H1 (cell line): ENCODE data around the gene PARD3. TPM values are rescaled to one million over a fixed set of nuclear protein-coding genes. Genes with fewer than 3 reads are reported as not detected.

Source experiments
- CTCF ChIA-PET: fragments of 300-600 bp; sonication (Branson Sonifier 250); formaldehyde crosslinking; loops from one replicate; lab custom pipeline; 2021; ENCODE audit not compliant: partially characterized antibody; lab: Charles Lee
- POLR2A ChIA-PET: fragments of 300-600 bp; sonication (Branson Sonifier 250); formaldehyde crosslinking; loops from one replicate; lab custom pipeline; 2021; ENCODE audit warnings: inconsistent platforms; ENCODE audit not compliant: partially characterized antibody; lab: Charles Lee
- DNase-seq, 2 experiments: peaks; one replicate each; pipeline versions ENCODE4 v3.0.0 to v3.0.0-alpha.2; 2010 to 2022; ENCODE audit warnings: low spot score in 2 of 2, low read depth in 1 of 2, mixed read lengths in 1 of 2
- FAIRE-seq: peaks from 2 replicates; lab custom pipeline; 2011; peaks lifted over from hg19 to GRCh38; lab: Jason Lieb, UNC
- H2AFZ ChIP-seq: 2 replicates; pipeline ENCODE4 v1.8.1; 2012; ENCODE audit warnings: low read length, inconsistent platforms
- H2AK5ac ChIP-seq: 2 replicates; pipeline ENCODE4 v1.6.1; 2013; ENCODE audit warnings: low read depth, low read length
- H2BK120ac ChIP-seq: replicated peaks from 2 replicates; pipeline ENCODE3; 2013; ENCODE audit warnings: low read depth, low read length, inconsistent platforms
- H2BK12ac ChIP-seq: 2 replicates; pipeline ENCODE4 v1.6.1; 2013; ENCODE audit warnings: low read depth, low read length
- H2BK15ac ChIP-seq: 2 replicates; pipeline ENCODE4 v1.6.1; 2013; ENCODE audit warnings: low read length
- H2BK20ac ChIP-seq: 2 replicates; pipeline ENCODE4 v1.6.1; 2013; ENCODE audit warnings: low read length
- H2BK5ac ChIP-seq: 2 replicates; pipeline ENCODE4 v1.6.1; 2013; ENCODE audit warnings: low read depth, low read length
- H3K14ac ChIP-seq: 2 replicates; pipeline ENCODE4 v1.6.1; 2013; ENCODE audit warnings: inconsistent platforms; ENCODE audit not compliant: insufficient read length
- H3K18ac ChIP-seq: 2 replicates; pipeline ENCODE4 v1.6.1; 2013; ENCODE audit warnings: low read length; ENCODE audit errors: extremely low read depth
- H3K23ac ChIP-seq: 2 replicates; pipeline ENCODE4 v1.6.1; 2013; ENCODE audit warnings: inconsistent platforms; ENCODE audit not compliant: insufficient read length
- H3K23me2 ChIP-seq: 2 replicates; pipeline ENCODE4 v1.6.1; 2013; ENCODE audit warnings: low read depth, low read length
- H3K27ac ChIP-seq: 2 replicates; pipeline ENCODE4 v1.6.1; 2011; ENCODE audit warnings: low read depth, low read length, inconsistent platforms
- H3K27me3 ChIP-seq, 4 experiments: replicated peaks in 1 of 4; 1 replicate in 1 of 4; 2 replicates in 3 of 4; pipeline versions ENCODE4 v1.6.1 to v1.8.1; 2011 to 2013; ENCODE audit warnings: low read length in 3 of 4, mild to moderate bottlenecking in 3 of 4, inconsistent platforms in 2 of 4, mixed read lengths in 2 of 4, moderate library complexity in 1 of 4; ENCODE audit not compliant: control insufficient read depth in 3 of 4, insufficient read depth in 3 of 4; ENCODE audit errors: extremely low read depth in 1 of 4
- H3K36me3 ChIP-seq, 4 experiments: 2 replicates each; pipeline versions ENCODE4 v1.6.1 to v1.8.1; 2011 to 2013; ENCODE audit warnings: mild to moderate bottlenecking in 4 of 4, low read length in 3 of 4, moderate library complexity in 2 of 4, control low read depth in 1 of 4, inconsistent platforms in 1 of 4; ENCODE audit not compliant: insufficient read depth in 4 of 4, control insufficient read depth in 2 of 4
- H3K4ac ChIP-seq: replicated peaks from 2 replicates; pipeline ENCODE3; 2013; ENCODE audit warnings: low read length, low read depth, mixed read lengths, inconsistent platforms; ENCODE audit not compliant: insufficient read length
- H3K4me1 ChIP-seq, 4 experiments: replicated peaks in 1 of 4; 1 replicate in 1 of 4; 2 replicates in 3 of 4; pipeline versions ENCODE4 v1.6.1 to v1.8.1; 2011 to 2013; ENCODE audit warnings: low read length in 3 of 4, inconsistent platforms in 2 of 4, mixed read lengths in 1 of 4; ENCODE audit not compliant: insufficient read depth in 4 of 4, control insufficient read depth in 3 of 4
- H3K4me2 ChIP-seq, 2 experiments: 2 replicates each; pipeline versions ENCODE4 v1.6.1 to v1.8.1; 2011 to 2013; ENCODE audit warnings: low read depth in 2 of 2, low read length in 2 of 2, control low read depth in 1 of 2, inconsistent platforms in 1 of 2, mild to moderate bottlenecking in 1 of 2; ENCODE audit not compliant: insufficient read depth in 1 of 2
- H3K4me3 ChIP-seq, 4 experiments: fragments of 200-600, 300-600 bp in 1 of 4; sonication (generic), shearing (Covaris generic), sonication (Bioruptor Twin) in 1 of 4; 2 replicates each; pipeline versions ENCODE4 v1.5.1 to v1.8.1; 2011 to 2016; ENCODE audit warnings: low read length in 4 of 4, low read depth in 3 of 4, control low read depth in 2 of 4, inconsistent platforms in 2 of 4, mild to moderate bottlenecking in 2 of 4, mixed read lengths in 1 of 4, moderate library complexity in 1 of 4; ENCODE audit not compliant: insufficient read depth in 2 of 4; ENCODE audit errors: extremely low read depth in 1 of 4
- H3K56ac ChIP-seq: replicated peaks from 2 replicates; pipeline ENCODE3; 2013; ENCODE audit warnings: low read depth, mild to moderate bottlenecking, mixed read lengths, low read length, inconsistent platforms; ENCODE audit not compliant: insufficient read length
- H3K79me1 ChIP-seq: 2 replicates; pipeline ENCODE4 v1.6.1; 2013; ENCODE audit warnings: low read depth, low read length, control low read depth
- H3K79me2 ChIP-seq, 2 experiments: 2 replicates each; pipeline versions ENCODE4 v1.6.1 to v1.8.1; 2012 to 2013; ENCODE audit warnings: low read length in 2 of 2, mild to moderate bottlenecking in 2 of 2, inconsistent platforms in 1 of 2; ENCODE audit not compliant: insufficient read depth in 2 of 2, control insufficient read depth in 1 of 2
- H3K9ac ChIP-seq, 4 experiments: replicated peaks in 1 of 4; 1 replicate in 1 of 4; 2 replicates in 3 of 4; pipeline versions ENCODE4 v1.6.1 to v1.8.1; 2011 to 2013; ENCODE audit warnings: low read depth in 3 of 4, low read length in 3 of 4, control low read depth in 2 of 4, mild to moderate bottlenecking in 2 of 4, moderate library complexity in 2 of 4, inconsistent platforms in 1 of 4; ENCODE audit errors: extremely low read depth in 1 of 4
- H3K9me3 ChIP-seq, 2 experiments: 2 replicates each; pipeline versions ENCODE4 v1.6.1 to v1.8.1; 2012 to 2013; ENCODE audit warnings: mild to moderate bottlenecking in 2 of 2, moderate library complexity in 2 of 2, control low read depth in 1 of 2, inconsistent platforms in 1 of 2, low read depth in 1 of 2, low read length in 1 of 2, mixed read lengths in 1 of 2; ENCODE audit not compliant: insufficient read depth in 2 of 2
- H4K20me1 ChIP-seq, 2 experiments: replicated peaks in 1 of 2; 2 replicates each; pipeline versions ENCODE3 to v1.8.1; 2011 to 2013; ENCODE audit warnings: inconsistent platforms in 2 of 2, low read length in 2 of 2, mild to moderate bottlenecking in 1 of 2; ENCODE audit not compliant: insufficient read depth in 2 of 2, control insufficient read depth in 1 of 2
- H4K5ac ChIP-seq: 2 replicates; pipeline ENCODE4 v1.6.1; 2013; ENCODE audit warnings: low read length, low read depth, mixed read lengths, inconsistent platforms; ENCODE audit not compliant: insufficient read length
- H4K8ac ChIP-seq: 2 replicates; pipeline ENCODE4 v1.8.0; 2013; ENCODE audit warnings: mild to moderate bottlenecking, moderate library complexity, low read length, inconsistent platforms; ENCODE audit not compliant: insufficient read depth; ENCODE audit errors: extremely low read depth
- H4K91ac ChIP-seq: replicated peaks from 2 replicates; pipeline ENCODE3; 2013; ENCODE audit warnings: low read length, mixed read lengths, inconsistent platforms; ENCODE audit not compliant: insufficient read length
- BACH1 ChIP-seq: IDR thresholded peaks from 2 replicates; pipeline ENCODE4 v1.6.1; 2012; ENCODE audit warnings: low read length, improper control_type of control experiment
- JUND ChIP-seq: IDR thresholded peaks from 2 replicates; pipeline ENCODE4 v1.6.1; 2011; ENCODE audit warnings: mild to moderate bottlenecking, improper control_type of control experiment, low read length
- RFX5 ChIP-seq: IDR thresholded peaks from 2 replicates; pipeline ENCODE4 v1.6.1; 2011; ENCODE audit warnings: low read depth, low read length, improper control_type of control experiment, borderline replicate concordance
- RNF2 ChIP-seq: fragments of 200-900, 300-1000 bp; sonication (generic); IDR thresholded peaks from 2 replicates; pipeline ENCODE4 v1.7.1; 2016; ENCODE audit warnings: borderline replicate concordance, low read depth, mild to moderate bottlenecking, antibody characterized with exemption, low read length; ENCODE audit not compliant: poor library complexity, severe bottlenecking; ENCODE audit errors: missing control alignments
- YY1 ChIP-seq: IDR thresholded peaks from 2 replicates; pipeline ENCODE4 v1.6.1; 2011; ENCODE audit warnings: low read depth, mild to moderate bottlenecking, low read length
- WGBS, 2 experiments: shearing (Covaris generic) in 1 of 2; methylation state at CpG; one replicate each; pipeline versions ENCODE4 v1.1.6 to v1.1.7; 2013 to 2015; ENCODE audit warnings: low lambda C conversion rate in 2 of 2, mixed read lengths in 2 of 2, inconsistent platforms in 1 of 2, low coverage in 1 of 2, missing lambda C conversion rate in 1 of 2; ENCODE audit not compliant: insufficient replicate concordance in 2 of 2, insufficient coverage in 1 of 2, insufficient read length in 1 of 2; ENCODE audit errors: extremely low coverage in 1 of 2, missing lambda C conversion rate in 1 of 2; 5-methylcytosine and 5-hydroxymethylcytosine counted together
- polyA plus RNA-seq, 7 experiments: library from polyadenylated mRNA; depleted of rRNA in 3 of 7; stranded (reverse) in 5 of 7; unstranded in 2 of 7; fragments of >200 nt in 5 of 7; fragments of 200-250 nt in 2 of 7; gene quantifications; 1 replicate in 5 of 7; 2 replicates in 1 of 7; 4 replicates in 1 of 7; pipeline versions ENCODE4 v1.2.1 to v1.2.3, GENCODE V29; 2011 to 2013; ENCODE audit warnings: missing spikeins in 2 of 7, mixed read lengths in 2 of 7
- total RNA-seq: library from RNA; stranded (reverse); fragmentation: NEBNext Ultra II Directional; extraction: Animal tissue kit (Norgen Biotek cat#: 25700); gene quantifications from 2 replicates; pipeline ENCODE4 v1.2.1, GENCODE V29; 2021

PARD3 gene
- total and polyA plus RNA-seq, 2 of the 8 experiments (the other 6 are each of a cell fraction or from before 2014, with no cell fraction given) = 19.7 to 49.1 TPM

GRCh38 chr10:34771525-34771924 is 43.6 kb downstream of the PARD3 start:
- no peak overlapping the region for H3K4me3 ChIP-seq
- H4K8ac ChIP-seq = no peak overlapping the region
- no peak overlapping the region for H3K18ac ChIP-seq
- peaks cover 0 to 95% of the 10 kb centered on the region in 2 experiments; a peak in 2 of 4 replicates for H3K79me2 ChIP-seq
- no peaks in the 10 kb centered on the region for H3K27me3 ChIP-seq
- peaks cover 22% of the 10 kb centered on the region for H3K79me1 ChIP-seq
- no peak overlapping the region for H4K5ac ChIP-seq
- peaks cover 10 to 17% of the 10 kb centered on the region in 2 experiments for H4K20me1 ChIP-seq
- H2BK5ac ChIP-seq = no peak overlapping the region
- DNase-seq = no peak
- H3K4me1 ChIP-seq = peaks cover 7 to 23% (median 11%) of the 10 kb centered on the region in 4 experiments
- no peak overlapping the region for H3K23ac ChIP-seq
- no peak overlapping the region for H2BK20ac ChIP-seq
- H2AK5ac ChIP-seq = no peak overlapping the region
- no peak overlapping the region for H2BK12ac ChIP-seq
- H3K56ac ChIP-seq = no peak overlapping the region
- no peak overlapping the region for H3K4me2 ChIP-seq
- no peak for FAIRE-seq
- no peak overlapping the region for H3K4ac ChIP-seq
- H3K9ac ChIP-seq = no peak overlapping the region
- ChIA-PET POLR2A (interaction anchor here (0.6 kb wide), 1 partner anchor 82 kb away, joined by 3 read pairs; no protein-coding TSS in a partner anchor), CTCF (interaction anchor here (1.3 to 1.4 kb wide), 2 partner anchors 22 to 47 kb away, joined by 3 to 8 read pairs; no protein-coding TSS in a partner anchor)
- no peaks in the 10 kb centered on the region for H3K9me3 ChIP-seq
- H3K27ac ChIP-seq = no peak overlapping the region
- WGBS, 2 experiments = 94% methylated on average over 4 of the region's 4 CpGs; no CpG with 5 or more reads in 1 of the 2 experiments
- H3K14ac ChIP-seq = no peak overlapping the region
- no peak overlapping the region for H2BK15ac ChIP-seq
- H2AFZ ChIP-seq = no peak overlapping the region
- no peaks in the 10 kb centered on the region for H3K36me3 ChIP-seq
- H4K91ac ChIP-seq = no peak overlapping the region
- H2BK120ac ChIP-seq = no peak overlapping the region
- no peak for TF ChIP-seq RNF2
- TF ChIP-seq RFX5 = no peak
- TF ChIP-seq YY1 = no peak
- TF ChIP-seq BACH1 = no peak
- no peak for TF ChIP-seq JUND
- no peaks in the 10 kb centered on the region for H3K23me2 ChIP-seq
